NCI-H1092 (cell line): Measurements from ENCODE around the gene GMPPB.

Experiments used
- DNase-seq: peaks from one replicate; lab custom pipeline; 2025; lab: John Stamatoyannopoulos, UW

Gene GMPPB

GRCh38 chr3:49727924-49728361, 4.2 kb upstream of the GMPPB start:
- DNase-seq, result no peak

GRCh38 chr3:49727154-49727923, 3.6 kb upstream of the GMPPB start:
- DNase-seq, result no peak

DNA sequence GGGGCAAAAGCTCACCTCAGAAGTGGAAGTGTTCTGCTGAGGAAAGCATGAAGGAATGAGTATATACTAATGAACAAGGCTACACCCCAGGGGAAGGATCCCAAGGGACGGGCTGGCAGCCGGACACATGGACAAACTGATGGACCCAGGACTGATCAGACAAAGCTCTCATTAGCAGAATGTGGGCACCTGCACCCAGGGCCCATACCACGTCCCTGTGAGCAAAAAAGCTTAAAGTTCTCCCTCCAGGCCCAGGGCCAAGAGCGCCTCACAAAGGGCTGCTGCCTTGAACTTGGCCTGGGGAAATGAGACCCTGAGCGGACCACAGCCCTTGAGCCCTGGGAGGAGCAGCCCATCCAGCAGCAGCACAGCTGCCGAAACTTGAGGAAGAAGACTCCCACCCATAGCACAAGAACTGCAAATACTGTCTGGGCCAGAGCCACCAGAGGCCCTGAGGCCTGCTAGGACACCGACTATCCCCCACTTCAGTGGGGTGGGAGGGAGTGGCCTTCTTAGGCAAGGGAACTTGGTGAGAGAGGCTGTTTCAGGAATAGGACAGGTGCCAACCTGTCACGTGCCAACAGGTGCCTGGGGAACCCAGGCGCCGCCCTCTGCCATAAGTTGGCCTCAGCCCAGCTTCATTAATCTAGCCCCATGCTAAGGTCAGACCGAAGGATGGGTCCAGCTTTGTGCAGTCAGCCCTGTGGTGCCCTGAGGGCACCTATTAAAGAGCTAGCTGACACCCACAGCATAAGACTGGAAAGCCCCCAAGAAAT, 2.3 kb upstream of the GMPPB start:
- DNase-seq, result no peak

DNA sequence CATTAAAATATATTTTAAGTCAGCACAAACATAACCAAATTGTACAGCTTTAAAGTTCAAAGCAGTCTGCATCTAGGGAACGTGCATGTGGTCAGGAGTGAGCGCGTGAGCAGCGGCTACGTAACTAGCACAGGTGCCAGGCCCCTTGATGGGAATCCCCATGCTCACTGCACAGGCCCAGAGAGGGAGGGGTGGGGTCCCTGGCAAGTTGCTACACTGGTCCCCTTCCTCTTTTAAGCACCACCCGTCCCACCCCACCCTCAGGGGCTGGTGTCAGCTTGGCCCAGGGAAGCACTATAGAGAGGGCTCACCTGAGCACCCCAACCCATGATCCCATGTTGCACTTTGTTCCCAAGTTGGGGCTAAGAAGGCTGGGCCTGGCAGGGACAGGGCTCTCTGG, 835 bp upstream of the GMPPB start:
- no peak for DNase-seq

DNA sequence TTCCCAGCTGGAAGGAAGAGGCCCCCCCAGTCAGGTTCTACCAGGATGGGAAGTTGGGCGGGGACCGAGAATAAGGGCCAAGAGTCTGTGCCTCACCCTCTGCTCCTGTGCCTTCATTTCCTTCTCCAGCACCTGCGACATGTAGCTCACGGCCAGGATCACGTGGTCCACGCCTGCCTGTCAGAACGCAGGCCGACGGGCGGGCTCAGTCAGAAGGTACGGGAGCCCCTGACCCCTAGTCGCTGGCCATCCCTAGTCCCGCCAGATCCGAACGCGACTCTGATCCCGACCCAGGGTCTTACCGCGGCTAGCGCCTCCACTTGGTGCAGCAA, 489 bp downstream of the GMPPB start:
- DNase-seq, result no peak

DNA sequence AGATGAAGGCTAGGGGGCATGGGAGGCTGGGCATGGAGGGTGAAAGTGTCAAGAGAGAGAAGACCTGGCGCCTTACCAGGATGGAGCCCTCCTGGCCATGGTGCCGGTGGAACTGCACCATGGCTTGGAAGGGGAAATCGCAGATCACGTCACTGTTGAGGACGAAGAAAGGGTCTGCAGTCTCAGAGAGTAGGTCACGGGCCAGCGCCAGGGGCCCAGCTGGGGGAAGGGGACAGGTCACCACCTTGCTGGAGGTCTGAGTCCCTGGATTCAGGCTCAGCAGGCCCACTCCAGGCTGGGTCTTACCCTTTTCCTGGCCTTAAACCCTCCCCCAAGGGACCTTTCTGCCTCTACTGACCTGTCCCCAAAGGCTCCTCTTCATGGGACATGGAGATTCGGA, 855 bp downstream of the GMPPB start:
- no peak for DNase-seq

GRCh38 chr3:49721896-49722781, 1.6 kb downstream of the GMPPB start:
- no peak for DNase-seq

- DNase-seq, result no peak
These were observed 2.2 kb downstream of the GMPPB start for GRCh38 chr3:49721596-49721895.

- DNase-seq, result no peak
These were observed 2.7 kb downstream of the GMPPB start for GRCh38 chr3:49720855-49721595.

DNA sequence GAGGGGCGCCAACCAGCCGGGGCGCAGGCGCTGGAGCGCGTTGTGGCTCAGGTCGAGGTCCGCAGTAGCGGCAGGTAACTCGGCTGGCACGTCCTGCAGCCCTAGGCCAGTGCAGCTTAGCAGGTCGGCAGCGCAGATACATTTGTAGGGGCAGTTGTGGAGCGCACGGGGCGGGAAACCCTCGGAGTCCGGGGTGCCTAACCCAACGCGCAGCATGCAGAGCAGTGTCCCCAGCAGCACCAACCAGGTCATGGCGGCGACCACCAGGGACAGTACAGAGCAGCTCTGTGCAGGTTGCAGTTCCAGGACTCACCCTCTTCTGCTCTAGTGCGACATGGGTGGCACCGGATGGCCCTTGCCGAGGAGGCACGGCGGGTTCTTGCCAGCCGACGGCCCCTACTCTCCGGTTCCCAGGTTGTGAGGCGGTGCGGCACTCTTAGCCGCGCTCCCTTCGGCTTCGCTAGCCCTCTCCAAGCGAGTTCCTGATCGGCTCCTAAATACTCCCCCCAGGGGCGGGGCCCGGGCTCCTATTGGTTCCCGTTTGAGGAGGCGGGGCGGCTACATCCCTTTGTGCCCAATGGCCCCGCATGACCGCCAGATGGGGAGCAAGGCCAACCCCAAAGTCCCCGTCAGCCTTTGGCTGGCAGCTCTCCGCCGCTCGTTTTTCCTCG, 4.4 kb downstream of the GMPPB start, which contains the start of gene AMIGO3:
Gene AMIGO3, minus strand, starts transcription at position 471 of the 671 bp plus-strand sequence. Its CDS starts 219 bp downstream, at position 252.
- DNase-seq, result peak; percentile 81

GRCh38 chr3:49718858-49719213, 4.9 kb downstream of the GMPPB start:
- DNase-seq, result no peak

GRCh38 chr3:49717959-49718857, 5.5 kb downstream of the GMPPB start:
- DNase-seq, result no peak

- DNase-seq, result no peak
These were observed 6.4 kb downstream of the GMPPB start for GRCh38 chr3:49717211-49717958.

DNA sequence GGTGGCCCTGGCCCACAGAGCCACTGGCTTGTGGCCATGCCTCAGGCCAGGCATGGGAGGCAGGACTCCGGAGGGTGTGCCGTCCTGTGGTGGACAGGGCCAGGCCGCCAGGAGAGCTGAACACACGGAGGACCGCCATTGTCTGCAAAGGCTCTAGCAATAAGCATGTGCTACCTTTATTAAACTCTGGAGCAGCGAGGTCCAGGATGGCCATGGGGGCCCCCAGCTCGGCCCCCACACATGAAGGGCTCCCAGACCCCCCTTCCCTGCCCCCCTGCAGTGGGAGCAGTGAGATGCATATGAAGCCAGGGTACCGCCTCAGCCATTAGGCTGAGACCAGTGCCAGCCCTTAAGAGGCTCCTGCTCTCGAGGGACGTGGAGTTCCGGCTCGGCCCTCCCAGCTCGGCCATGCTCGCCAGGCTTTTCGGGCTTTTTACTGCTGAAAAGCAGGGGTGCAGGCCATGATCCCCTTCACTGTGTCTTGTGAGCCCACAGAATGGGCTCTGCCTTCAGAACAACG, 7.0 kb downstream of the GMPPB start:
- no peak for DNase-seq

DNA sequence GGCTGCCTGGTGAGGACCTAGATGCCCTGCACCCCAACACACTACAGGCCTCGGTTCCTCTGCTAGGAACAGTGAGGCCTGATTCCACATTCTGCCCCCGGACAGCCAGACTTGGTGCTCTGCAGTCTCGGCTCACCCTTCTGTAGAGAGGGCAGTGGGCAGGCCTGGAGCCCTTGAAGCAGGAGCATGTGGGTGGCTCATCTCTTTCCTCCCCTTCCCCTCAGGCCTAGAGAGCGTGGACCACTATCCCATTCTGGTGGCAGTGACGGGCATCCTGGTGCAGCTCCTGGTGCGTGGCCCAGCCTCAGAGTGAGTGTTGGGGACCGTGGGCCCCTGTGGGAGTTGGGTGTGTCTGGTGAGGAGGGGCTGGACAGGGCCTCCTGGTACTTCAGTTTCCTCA, 7.6 kb downstream of the GMPPB start:
- no peak for DNase-seq

- no peak for DNase-seq
These were observed 8.1 kb downstream of the GMPPB start for GRCh38 chr3:49715611-49716121.

DNA sequence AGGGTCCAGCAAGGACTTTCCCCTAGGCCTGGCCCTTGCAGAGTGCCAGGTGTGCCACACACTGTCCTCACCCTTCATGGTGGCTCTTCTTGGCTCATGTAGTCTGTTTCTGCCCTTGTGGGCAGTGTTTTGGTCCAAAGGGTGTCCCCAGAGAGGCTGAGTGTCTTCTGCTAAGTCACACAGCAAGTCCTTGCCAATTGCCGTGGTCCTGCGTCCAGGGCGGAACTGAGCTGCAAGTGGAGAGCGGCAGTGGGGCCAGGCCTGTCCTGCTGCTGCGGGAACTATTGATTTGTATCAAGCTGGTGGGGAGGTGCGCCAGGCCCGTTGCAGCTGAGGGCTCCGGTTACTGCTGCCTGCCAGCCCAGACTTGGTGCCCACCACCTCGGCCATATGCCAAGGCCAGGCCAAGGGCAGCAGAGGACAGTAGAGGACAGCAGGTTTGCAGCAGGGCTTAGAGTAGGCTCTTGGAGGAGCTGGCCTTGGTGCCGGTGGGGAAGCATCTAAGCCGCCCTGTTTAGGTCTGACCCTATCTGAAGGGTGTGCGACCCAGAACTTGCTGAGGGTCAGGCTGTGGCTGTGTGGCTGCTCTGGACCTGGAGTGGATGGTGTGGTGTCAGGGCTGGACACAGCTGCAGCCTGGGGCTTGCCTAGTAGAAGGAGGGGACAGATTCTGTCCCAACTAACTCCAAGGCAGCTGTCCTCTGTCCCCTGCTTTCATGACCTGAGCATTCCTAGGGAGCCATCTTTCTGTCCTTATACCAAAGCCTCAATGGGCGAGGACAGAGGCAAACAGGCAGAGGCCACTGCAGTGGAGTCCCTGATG, 8.8 kb downstream of the GMPPB start:
- DNase-seq, result no peak
